GM18508 (cell line): ENCODE results near the gene GP2.

Source experiments
- ATAC-seq: cut with Tn5 transposase; IDR thresholded peaks from one replicate; pipeline ENCODE4 v1.9.1; 2021; ENCODE audit warnings: moderate number of reproducible peaks; ENCODE audit not compliant: insufficient read depth, unreplicated experiment

GP2 gene

GRCh38 chr16:20327444-20328041 lies at the start of gene GP2:
Gene GP2, minus strand, starts transcription at chr16:20327513. Its CDS starts 1,082 bp downstream, at chr16:20326431.
- no peak for ATAC-seq

GRCh38 chr16:20372701-20373100 lies 45.4 kb upstream of the GP2 start:
- no peak for ATAC-seq

GRCh38 chr16:20369452-20370054 lies 42.2 kb upstream of the GP2 start:
- ATAC-seq = no peak

GRCh38 chr16:20364051-20364450 lies 36.7 kb upstream of the GP2 start:
- ATAC-seq = no peak

DNA sequence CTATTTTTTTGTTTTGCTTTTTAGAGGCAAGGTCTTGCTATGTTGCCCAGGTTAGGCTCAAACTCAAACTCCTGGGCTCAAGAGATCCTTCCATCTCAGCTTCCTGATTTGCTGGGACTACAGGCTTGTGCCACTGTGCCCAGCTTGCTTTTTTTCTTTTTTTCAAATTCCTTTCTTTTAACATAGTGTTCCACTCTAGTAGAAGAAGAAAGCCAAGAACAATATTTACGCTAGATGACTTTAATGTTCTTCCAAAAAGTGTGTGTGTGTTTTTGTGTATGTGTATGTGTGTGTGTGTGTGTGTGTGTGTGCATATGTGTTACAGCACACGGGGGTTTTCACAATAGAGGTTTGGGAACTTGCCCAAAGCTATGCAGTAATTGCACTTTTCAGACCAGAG lies 35.9 kb upstream of the GP2 start:
- ATAC-seq = no peak

DNA sequence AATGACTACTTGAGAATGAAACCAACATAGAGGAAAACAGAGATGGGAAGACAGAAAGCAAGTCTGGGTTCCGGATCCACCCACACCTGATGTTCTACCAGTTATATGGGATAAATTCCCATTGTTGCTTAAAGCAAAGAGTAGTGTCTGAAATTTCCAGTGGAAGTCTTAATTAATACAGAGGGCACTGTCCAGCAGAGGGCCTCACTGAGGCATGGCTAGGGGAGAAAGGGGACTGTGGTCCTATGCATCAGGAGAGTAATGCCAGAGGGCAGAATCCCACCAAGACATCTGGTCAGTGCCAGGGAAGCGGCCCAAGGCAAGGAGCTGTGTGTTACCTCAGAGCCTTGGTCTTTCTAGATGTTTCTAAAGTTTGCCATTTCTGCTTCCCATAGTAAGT lies 32.7 kb upstream of the GP2 start:
- no peak for ATAC-seq

DNA sequence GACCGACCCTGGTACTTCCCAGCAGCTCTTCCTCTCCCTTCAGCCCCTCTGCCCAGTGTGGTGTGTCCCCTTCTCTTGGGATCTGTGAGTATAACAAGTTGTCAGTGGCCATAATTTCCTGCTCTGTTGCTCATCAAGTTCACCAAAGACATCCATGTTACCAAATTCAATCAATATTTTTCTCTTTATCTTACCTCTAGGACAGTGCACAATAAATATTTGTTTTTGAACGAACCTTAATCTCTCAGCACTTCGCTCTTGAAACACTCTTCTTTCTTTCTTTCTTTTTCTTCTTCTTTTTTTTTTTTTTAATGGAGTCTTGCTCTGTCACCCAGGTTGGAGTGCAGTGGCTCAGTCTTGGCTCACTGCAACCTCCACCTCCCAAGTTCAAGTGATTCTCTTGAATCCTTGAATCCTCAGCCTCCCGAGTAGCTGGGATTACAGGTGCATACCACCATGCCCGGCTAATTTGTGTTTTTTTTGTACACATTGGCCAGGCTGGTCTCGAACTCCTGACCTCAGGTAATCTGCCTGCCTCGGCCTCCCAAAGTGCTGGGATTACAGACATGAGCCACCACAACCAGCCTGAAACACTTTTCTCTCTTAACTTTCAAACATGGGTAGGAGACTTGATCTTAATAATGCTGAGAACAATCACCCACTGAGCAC lies 27.9 kb upstream of the GP2 start:
- no peak for ATAC-seq

DNA sequence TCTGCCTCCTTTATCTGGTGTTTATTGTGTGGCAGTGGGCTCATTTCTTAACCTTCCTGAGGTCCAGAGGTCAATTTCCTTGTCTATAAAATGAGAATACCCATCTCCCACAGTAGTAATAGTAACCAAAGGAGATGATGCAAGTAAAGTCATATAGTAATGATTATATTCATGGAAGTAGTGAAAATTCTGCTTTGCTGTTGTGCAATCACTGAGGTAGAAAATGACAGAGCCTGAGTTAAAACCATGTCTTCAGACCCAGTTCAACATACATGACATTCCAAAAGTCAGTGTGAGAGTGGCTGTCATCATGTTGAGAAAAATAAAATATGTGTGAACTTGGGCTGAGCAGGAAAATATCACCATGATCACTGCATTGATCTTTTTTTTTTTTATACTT lies 26.1 kb upstream of the GP2 start:
- ATAC-seq = no peak

- no peak for ATAC-seq
Observed at GRCh38 chr16:20352615-20353014, 25.3 kb upstream of the GP2 start, which contains the start of gene UMOD. Gene UMOD, minus strand, starts transcription at chr16:20352715. Its CDS starts 1,978 bp downstream, at chr16:20350737.

- ATAC-seq = no peak
Observed at GRCh38 chr16:20349615-20350014, 22.3 kb upstream of the GP2 start.

DNA sequence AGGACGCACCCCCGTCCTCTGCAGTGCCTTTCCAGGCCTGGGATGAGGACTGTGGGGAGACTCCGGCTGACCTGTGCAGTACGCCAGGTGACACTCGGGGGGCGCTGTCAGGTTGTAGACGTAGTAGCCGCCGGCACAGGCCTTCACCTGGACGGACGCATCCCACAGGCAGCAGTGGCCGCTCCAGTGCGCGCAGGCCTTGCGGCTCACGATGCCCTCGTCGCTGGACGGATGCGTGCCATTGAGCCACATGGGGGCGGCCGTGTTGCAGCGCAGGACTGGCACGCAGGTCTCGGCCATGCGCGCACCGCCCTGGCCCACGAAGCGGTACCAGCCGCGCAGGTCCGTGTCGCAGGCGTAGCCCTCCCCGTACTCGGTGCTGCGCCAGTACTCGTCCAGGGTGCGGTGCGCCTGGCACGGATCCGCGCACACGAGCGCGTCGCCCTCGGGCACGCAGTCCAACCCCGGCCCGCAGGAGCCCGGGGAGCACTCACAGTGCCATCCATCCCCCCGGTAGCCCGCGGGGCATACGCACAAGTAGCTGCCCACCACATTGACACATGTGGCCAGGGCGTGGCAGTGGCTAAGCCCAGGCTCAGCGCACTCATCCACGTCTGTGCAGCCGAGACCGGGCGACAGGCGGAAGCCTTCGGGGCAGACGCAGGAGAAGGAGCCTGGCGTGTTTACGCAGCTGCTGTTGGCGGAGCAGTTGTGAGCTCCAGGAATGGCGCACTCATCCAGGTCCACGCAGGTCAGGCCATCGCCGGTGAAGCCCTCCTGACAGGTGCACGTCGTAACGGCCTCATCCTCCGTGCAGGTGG lies 21.3 kb upstream of the GP2 start:
- ATAC-seq = no peak

DNA sequence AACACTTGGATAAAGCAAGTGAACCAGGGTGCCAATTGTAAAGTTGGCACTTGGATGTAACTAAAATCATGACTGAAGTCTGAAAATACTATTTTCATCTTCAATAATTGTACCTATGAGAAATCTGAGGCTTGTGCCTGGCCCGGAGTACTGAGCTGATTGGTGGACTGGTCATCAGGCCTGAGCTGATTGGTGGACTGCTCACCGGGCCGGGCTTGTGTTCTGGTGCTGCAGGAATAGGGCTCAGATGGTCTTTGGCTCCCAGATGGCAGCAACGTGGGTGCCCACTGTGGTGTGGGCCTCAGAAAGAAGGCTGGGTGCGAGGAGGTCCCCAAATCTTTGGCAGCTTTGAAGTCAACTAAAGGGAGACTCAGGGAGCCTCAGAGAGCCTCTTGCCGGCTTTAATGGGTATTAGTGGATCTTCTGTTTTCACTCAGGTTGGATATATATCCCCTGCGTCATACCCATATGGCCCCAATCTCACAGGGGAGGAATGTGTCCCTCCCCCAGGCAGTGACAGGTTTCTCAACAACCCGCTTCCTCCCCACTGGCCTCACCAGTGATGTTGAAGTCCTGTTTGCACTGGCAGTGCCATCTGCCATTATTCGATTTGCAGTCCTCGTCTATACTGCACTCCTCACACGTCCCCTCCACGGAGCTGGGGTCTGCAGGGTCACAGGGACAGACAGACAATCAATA lies 20.5 kb upstream of the GP2 start:
- no peak for ATAC-seq

DNA sequence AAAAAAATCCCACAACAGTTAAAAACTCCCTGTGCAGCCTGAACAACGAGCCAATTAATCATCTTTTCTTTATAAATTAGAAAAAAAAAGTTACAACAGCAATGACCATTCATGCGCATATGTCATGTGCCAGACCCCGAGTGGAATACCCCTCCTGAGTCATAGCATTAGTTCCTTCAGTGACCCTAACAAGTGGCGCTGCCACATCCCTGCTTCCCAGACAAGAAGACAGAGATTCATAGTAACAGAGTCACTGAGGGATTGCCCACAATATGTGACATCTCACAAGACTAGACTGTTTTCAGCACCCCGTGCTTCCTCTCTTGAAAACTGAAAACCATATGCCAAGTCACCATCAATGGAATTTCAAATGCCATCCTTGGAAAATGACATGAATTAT lies 17.3 kb upstream of the GP2 start:
- ATAC-seq = no peak

DNA sequence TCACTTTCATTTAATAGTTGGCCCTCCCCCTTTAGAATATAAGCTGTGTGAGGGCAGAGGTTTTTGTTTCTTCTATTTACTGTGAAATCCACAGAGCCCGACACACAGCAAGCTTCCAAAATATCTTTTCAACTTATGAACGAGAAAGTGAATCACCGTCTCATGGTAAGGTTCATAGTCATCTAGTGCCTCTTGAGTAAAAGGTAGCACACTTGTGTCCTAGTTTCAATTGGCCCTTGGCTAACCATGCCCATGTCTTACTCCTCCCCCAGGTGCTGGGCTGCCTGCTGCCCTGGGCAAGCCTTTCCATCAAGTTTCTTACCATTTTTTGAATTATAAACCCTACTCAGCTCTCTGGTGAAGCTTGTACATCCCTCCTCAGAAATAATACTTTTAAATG lies 12.4 kb upstream of the GP2 start:
- ATAC-seq = no peak

GRCh38 chr16:20336955-20337354 lies 9.6 kb upstream of the GP2 start:
- no peak for ATAC-seq

DNA sequence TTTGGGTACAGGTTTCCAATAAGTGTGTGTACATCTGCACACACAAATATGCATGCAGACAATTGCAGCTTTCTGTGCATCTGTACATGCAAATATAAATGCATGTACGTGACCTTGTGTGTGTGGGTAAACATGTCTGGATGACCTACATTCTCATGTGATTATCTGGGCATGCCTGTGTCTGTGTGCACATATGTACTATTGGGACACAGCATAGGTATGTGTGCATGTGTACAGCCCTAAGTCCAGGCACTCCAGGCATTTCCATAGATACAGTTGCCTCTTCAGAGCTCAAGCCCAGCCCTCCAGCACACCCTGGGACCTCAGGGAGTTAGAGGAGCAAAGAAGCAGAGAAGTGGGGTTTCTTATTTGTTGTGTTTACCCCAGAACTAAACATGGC lies 7.1 kb upstream of the GP2 start:
- ATAC-seq = no peak

- no peak for ATAC-seq
Observed at GRCh38 chr16:20333120-20333519, 5.8 kb upstream of the GP2 start.

GRCh38 chr16:20332411-20332810 lies 5.1 kb upstream of the GP2 start:
- ATAC-seq = no peak

GRCh38 chr16:20331635-20332034 lies 4.3 kb upstream of the GP2 start:
- ATAC-seq = no peak

DNA sequence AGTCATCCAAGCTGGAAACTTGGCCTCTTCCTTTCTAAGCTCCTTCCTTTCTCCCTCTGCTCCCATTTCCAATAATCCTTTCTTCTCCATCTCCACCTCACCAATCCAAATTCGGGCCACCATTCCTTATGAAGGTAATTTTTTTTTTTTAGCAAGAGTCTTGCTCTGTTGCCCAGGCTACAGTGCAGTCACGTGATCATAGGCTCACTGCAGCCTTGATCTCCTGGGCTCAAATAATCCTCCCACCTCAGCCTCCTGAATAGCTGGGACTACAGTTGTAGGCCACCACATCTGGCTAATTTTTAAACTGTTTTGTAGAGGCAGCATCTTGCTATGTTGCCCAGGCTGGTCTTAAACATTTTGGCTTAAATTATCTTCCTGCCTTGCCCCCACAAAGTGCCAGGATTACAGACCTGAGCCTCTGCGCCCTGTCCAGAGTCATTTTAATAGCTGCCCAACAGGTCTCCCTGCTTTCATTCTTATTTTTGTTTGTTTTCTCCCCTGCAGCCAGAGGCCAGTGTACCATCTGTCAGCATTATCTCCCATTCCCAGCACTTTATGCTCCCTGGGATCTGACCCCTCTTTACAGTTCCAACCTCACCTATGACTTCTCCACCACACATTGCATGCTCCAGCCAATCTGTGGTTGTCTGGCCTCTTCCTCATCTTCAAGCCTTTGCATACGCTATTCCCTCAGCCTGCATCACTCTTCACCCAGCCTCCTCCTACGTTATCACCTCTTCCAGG lies 2.3 kb upstream of the GP2 start:
- no peak for ATAC-seq
